Measurements from ENCODE around the gene ARID3A. TPM values are rescaled to one million over a fixed set of nuclear protein-coding genes. Genes with fewer than 3 reads are reported as not detected.
"Not testable (repeated sequence)": the region's sequence is repeated elsewhere in the genome, so short reads cannot be mapped to it uniquely, and the experiment has no call there.

Gene ARID3A
- total and polyA plus RNA-seq, 9 donors, result 1.1 to 8.1 (median 4.5) TPM

GRCh38 chr19:955803-956765 lies 30.2 kb downstream of the ARID3A start:
- intact Hi-C loops (cut with DNase I), result loop anchor here in 1 of 4 donors (5.0 kb wide), 1 partner anchor 409 kb away; no protein-coding TSS in a partner anchor
- peaks cover 3% of the 10 kb centered on the region for H3K4me1 ChIP-seq (ENCODE audit: insufficient read depth)
- no peak overlapping the region for H3K27ac ChIP-seq
- no peaks in the 10 kb centered on the region for H3K9me3 ChIP-seq
- H3K4me3 ChIP-seq, result no peak overlapping the region
- peak in 1 of 5 donors; percentile 21 for DNase-seq
- 85 to 88% (median 86%) methylated on average over 53 to 55 of the region's 55 CpGs for WGBS, 3 donors
- no peaks in the 10 kb centered on the region for H3K36me3 ChIP-seq
- TF ChIP-seq CTCF (IDR thresholded peaks at IDR 0.05) (no peak), POLR2A (IDR thresholded peaks at IDR 0.05) (no peak), EP300 (IDR thresholded peaks at IDR 0.05) (no peak)
- no peaks in the 10 kb centered on the region for H3K27me3 ChIP-seq

GRCh38 chr19:956766-957440 lies 31.1 kb downstream of the ARID3A start:
- Histone ChIP-seq H3K4me1 (ENCODE audit: insufficient read depth) (peaks cover 3% of the 10 kb centered on the region), H3K36me3 (no peaks in the 10 kb centered on the region), H3K27me3 (no peaks in the 10 kb centered on the region), H3K4me3 (no peak overlapping the region), H3K9me3 (no peaks in the 10 kb centered on the region), H3K27ac (no peak overlapping the region)
- WGBS, 3 donors, result 70 to 73% (median 72%) methylated on average over 27 of the region's 27 CpGs
- TF ChIP-seq EP300 (IDR thresholded peaks at IDR 0.05) (no peak), POLR2A (IDR thresholded peaks at IDR 0.05) (no peak), CTCF (IDR thresholded peaks at IDR 0.05) (no peak)
- peak in 1 of 5 donors; percentile 9 for DNase-seq
- intact Hi-C loops (cut with DNase I), result loop anchor here in 1 of 4 donors (5.0 kb wide), 1 partner anchor 410 kb away; no protein-coding TSS in a partner anchor

GRCh38 chr19:957578-957977 lies 31.7 kb downstream of the ARID3A start:
- DNase-seq; H3K9me3 ChIP-seq; H3K27me3 ChIP-seq; H3K36me3 ChIP-seq; H3K4me1 ChIP-seq (ENCODE audit: insufficient read depth); H3K27ac ChIP-seq; H3K4me3 ChIP-seq: not testable (repeated sequence)
- intact Hi-C loops (cut with DNase I), result loop anchor here in 1 of 4 donors (5.0 kb wide), 1 partner anchor 410 kb away; no protein-coding TSS in a partner anchor
- WGBS, 3 donors, result 91 to 96% (median 96%) methylated on average over 9 of the region's 9 CpGs

- H3K27ac ChIP-seq, result no peak overlapping the region
- no peaks in the 10 kb centered on the region for H3K9me3 ChIP-seq
- H3K27me3 ChIP-seq, result no peaks in the 10 kb centered on the region
- peak in 1 of 5 donors; percentile 12 for DNase-seq
- no peaks in the 10 kb centered on the region for H3K36me3 ChIP-seq
- 85 to 88% (median 86%) methylated on average over 36 of the region's 36 CpGs for WGBS, 3 donors
- no peak overlapping the region for H3K4me3 ChIP-seq
- TF ChIP-seq POLR2A (IDR thresholded peaks at IDR 0.05) (no peak), CTCF (IDR thresholded peaks at IDR 0.05) (no peak), EP300 (IDR thresholded peaks at IDR 0.05) (no peak)
- intact Hi-C loops (cut with DNase I), result loop anchor here in 1 of 4 donors (5.0 kb wide), 1 partner anchor 412 kb away; no protein-coding TSS in a partner anchor
- H3K4me1 ChIP-seq (ENCODE audit: insufficient read depth), result no peaks in the 10 kb centered on the region
Observed at GRCh38 chr19:958967-959855, 33.4 kb downstream of the ARID3A start.
